Femur (tissue), 1 donor: Measurements from ENCODE around the gene PRRC2B.
A peak's percentile ranks its signal among the peaks of the same experiment; 100 is the strongest.
"Not testable (repeated sequence)": the region's sequence is repeated elsewhere in the genome, so short reads cannot be mapped to it uniquely, and the experiment has no call there.

ENCODE experiments used
- DNase-seq: peaks from one replicate; pipeline ENCODE4 v3.0.0-alpha.2; 2017

The PRRC2B gene

GRCh38 chr9:131438190-131438589 is 44.3 kb downstream of the PRRC2B start:
- no peak for DNase-seq

- DNase-seq: no peak
These were observed 45.3 kb downstream of the PRRC2B start for GRCh38 chr9:131439224-131439623.

- DNase-seq: no peak
These were observed 47.6 kb downstream of the PRRC2B start for GRCh38 chr9:131441441-131441840.

- no peak for DNase-seq
These were observed 48.5 kb downstream of the PRRC2B start for GRCh38 chr9:131442351-131442750.

- DNase-seq: no peak
These were observed 49.8 kb downstream of the PRRC2B start for GRCh38 chr9:131443648-131444047.

GRCh38 chr9:131446276-131446675 is 52.4 kb downstream of the PRRC2B start:
- no peak for DNase-seq

- DNase-seq: no peak
These were observed 53.3 kb downstream of the PRRC2B start for GRCh38 chr9:131447148-131447547.

GRCh38 chr9:131447600-131447999 is 53.7 kb downstream of the PRRC2B start:
- DNase-seq: no peak

- no peak for DNase-seq
These were observed 54.9 kb downstream of the PRRC2B start for GRCh38 chr9:131448818-131449217.

- DNase-seq: no peak
These were observed 55.4 kb downstream of the PRRC2B start for GRCh38 chr9:131449276-131449675.

GRCh38 chr9:131454028-131454427 is 60.1 kb downstream of the PRRC2B start:
- no peak for DNase-seq

GRCh38 chr9:131455655-131456054 is 61.8 kb downstream of the PRRC2B start:
- not testable (repeated sequence) for DNase-seq

GRCh38 chr9:131457746-131458145 is 63.9 kb downstream of the PRRC2B start:
- DNase-seq: no peak

GRCh38 chr9:131459056-131459455 is 65.2 kb downstream of the PRRC2B start:
- DNase-seq: no peak

- DNase-seq: no peak
These were observed 67.3 kb downstream of the PRRC2B start for GRCh38 chr9:131461166-131461565.

- DNase-seq: no peak
These were observed 70.6 kb downstream of the PRRC2B start for GRCh38 chr9:131464354-131465000.

- no peak for DNase-seq
These were observed 71.5 kb downstream of the PRRC2B start for GRCh38 chr9:131465401-131465800.

- no peak for DNase-seq
These were observed 73.5 kb downstream of the PRRC2B start for GRCh38 chr9:131467214-131467935.

- no peak for DNase-seq
These were observed 74.1 kb downstream of the PRRC2B start for GRCh38 chr9:131468031-131468430.

- DNase-seq: peak; percentile 10
These were observed 75.5 kb downstream of the PRRC2B start for GRCh38 chr9:131469356-131469755.

GRCh38 chr9:131469951-131470350 is 76.1 kb downstream of the PRRC2B start:
- peak; percentile 5 for DNase-seq

GRCh38 chr9:131470581-131470991 is 76.7 kb downstream of the PRRC2B start:
- DNase-seq: peak; percentile 13

- DNase-seq: not testable (repeated sequence)
These were observed 78.2 kb downstream of the PRRC2B start for GRCh38 chr9:131472085-131472484.

GRCh38 chr9:131473198-131473885 is 79.5 kb downstream of the PRRC2B start:
- DNase-seq: peak; percentile 16
